Measurements from ENCODE around the gene PIAS1. TPM values are rescaled to one million over a fixed set of nuclear protein-coding genes. Genes with fewer than 3 reads are reported as not detected.

Gene PIAS1
- total RNA-seq, 4 donors from 2014 or later, result 32.6 to 59.5 (median 55.9) TPM

GRCh38 chr15:68023307-68024101 is 30.6 kb upstream of the PIAS1 start:
- H3K4me3 ChIP-seq (ENCODE audit: low read depth, poor library complexity, severe bottlenecking), result no peak overlapping the region
- WGBS, 2 donors, result 86 to 89% methylated on average over 8 of the region's 8 CpGs
- no peak for TF ChIP-seq CTCF (IDR thresholded peaks at IDR 0.05)
- no peak for TF ChIP-seq POLR2A (IDR thresholded peaks at IDR 0.05)
- intact Hi-C loops (cut with DNase I; ENCODE audit: low total_unique reads), result no loop called here
- DNase-seq (ENCODE audit: low spot score in 2 of 2), result no peak

- H3K4me3 ChIP-seq (ENCODE audit: low read depth, poor library complexity, severe bottlenecking), result no peak overlapping the region
- WGBS, 2 donors, result 92% methylated on average over 6 of the region's 6 CpGs
- intact Hi-C loops (cut with DNase I; ENCODE audit: low total_unique reads), result no loop called here
- DNase-seq (ENCODE audit: low spot score in 2 of 2), result no peak
- TF ChIP-seq POLR2A (IDR thresholded peaks at IDR 0.05) (no peak), CTCF (IDR thresholded peaks at IDR 0.05) (no peak)
These were observed 28.2 kb upstream of the PIAS1 start for GRCh38 chr15:68025835-68026424.

- TF ChIP-seq CTCF (IDR thresholded peaks at IDR 0.05) (no peak), POLR2A (IDR thresholded peaks at IDR 0.05) (no peak)
- DNase-seq (ENCODE audit: low spot score in 2 of 2), result no peak
- 71 to 85% methylated on average over 9 of the region's 9 CpGs for WGBS, 2 donors
- intact Hi-C loops (cut with DNase I; ENCODE audit: low total_unique reads), result no loop called here
- no peak overlapping the region for H3K4me3 ChIP-seq (ENCODE audit: low read depth, poor library complexity, severe bottlenecking)
These were observed 26.7 kb upstream of the PIAS1 start for GRCh38 chr15:68027388-68027787.

GRCh38 chr15:68028137-68028887 is 25.8 kb upstream of the PIAS1 start:
- H3K4me3 ChIP-seq (ENCODE audit: low read depth, poor library complexity, severe bottlenecking), result no peak overlapping the region
- WGBS, 2 donors, result 83 to 85% methylated on average over 7 of the region's 7 CpGs
- no peak for DNase-seq (ENCODE audit: low spot score in 2 of 2)
- intact Hi-C loops (cut with DNase I; ENCODE audit: low total_unique reads), result no loop called here
- TF ChIP-seq CTCF (IDR thresholded peaks at IDR 0.05) (no peak), POLR2A (IDR thresholded peaks at IDR 0.05) (no peak)

GRCh38 chr15:68028888-68029207 is 25.3 kb upstream of the PIAS1 start:
- intact Hi-C loops (cut with DNase I; ENCODE audit: low total_unique reads), result no loop called here
- no peak for TF ChIP-seq POLR2A (IDR thresholded peaks at IDR 0.05)
- no peak for DNase-seq (ENCODE audit: low spot score in 2 of 2)
- no peak overlapping the region for H3K4me3 ChIP-seq (ENCODE audit: low read depth, poor library complexity, severe bottlenecking)
- 82 to 92% methylated on average over 5 of the region's 5 CpGs for WGBS, 2 donors

GRCh38 chr15:68029959-68030358 is 24.2 kb upstream of the PIAS1 start:
- no peak for DNase-seq (ENCODE audit: low spot score in 2 of 2)
- intact Hi-C loops (cut with DNase I; ENCODE audit: low total_unique reads), result no loop called here
- TF ChIP-seq CTCF (IDR thresholded peaks at IDR 0.05) (no peak), POLR2A (IDR thresholded peaks at IDR 0.05) (no peak)
- no peak overlapping the region for H3K4me3 ChIP-seq (ENCODE audit: low read depth, poor library complexity, severe bottlenecking)
